ENCODE measurements around the gene TIMM50.
A peak's percentile ranks its signal among the peaks of the same experiment; 100 is the strongest.
"Not testable (repeated sequence)": the region's sequence is repeated elsewhere in the genome, so short reads cannot be mapped to it uniquely, and the experiment has no call there.

Gene TIMM50

GRCh38 chr19:39480337-39481228, at the start of gene TIMM50:
Gene TIMM50 (plus strand): TSS chr19:39480838. CDS start chr19:39480854, 16 bp downstream.
- DNase-seq = peak; percentile 99

GRCh38 chr19:39432677-39433025, 48.0 kb upstream of the TIMM50 start:
- DNase-seq = no peak

DNA sequence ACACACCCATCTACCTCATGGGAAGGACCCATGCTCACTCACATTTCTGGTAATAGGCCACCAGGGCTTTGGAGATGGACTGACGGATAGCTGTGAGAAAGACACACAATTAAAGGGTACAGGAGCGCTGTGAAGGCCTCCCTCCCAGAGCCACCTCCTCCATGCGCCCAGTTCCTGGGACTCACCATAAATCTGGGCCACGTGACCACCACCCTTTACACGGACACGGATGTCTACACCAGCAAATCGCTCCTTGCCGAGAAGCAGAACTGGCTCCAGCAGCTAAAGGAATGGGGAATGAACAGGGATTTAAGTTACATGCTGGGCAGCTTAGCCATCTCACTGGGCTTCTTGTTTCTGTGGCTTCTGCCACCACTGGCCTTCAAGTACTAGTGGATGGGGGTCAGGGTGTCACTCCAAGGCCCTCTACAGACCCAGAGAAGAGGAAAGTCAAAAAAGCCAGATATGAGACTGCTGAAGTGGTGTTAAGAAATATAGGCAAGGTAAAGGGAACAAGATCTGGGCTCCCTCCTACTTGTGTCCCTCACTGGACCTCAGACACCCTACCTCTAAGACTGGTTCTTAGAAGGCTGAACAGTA, 47.1 kb upstream of the TIMM50 start:
- no peak for DNase-seq

DNA sequence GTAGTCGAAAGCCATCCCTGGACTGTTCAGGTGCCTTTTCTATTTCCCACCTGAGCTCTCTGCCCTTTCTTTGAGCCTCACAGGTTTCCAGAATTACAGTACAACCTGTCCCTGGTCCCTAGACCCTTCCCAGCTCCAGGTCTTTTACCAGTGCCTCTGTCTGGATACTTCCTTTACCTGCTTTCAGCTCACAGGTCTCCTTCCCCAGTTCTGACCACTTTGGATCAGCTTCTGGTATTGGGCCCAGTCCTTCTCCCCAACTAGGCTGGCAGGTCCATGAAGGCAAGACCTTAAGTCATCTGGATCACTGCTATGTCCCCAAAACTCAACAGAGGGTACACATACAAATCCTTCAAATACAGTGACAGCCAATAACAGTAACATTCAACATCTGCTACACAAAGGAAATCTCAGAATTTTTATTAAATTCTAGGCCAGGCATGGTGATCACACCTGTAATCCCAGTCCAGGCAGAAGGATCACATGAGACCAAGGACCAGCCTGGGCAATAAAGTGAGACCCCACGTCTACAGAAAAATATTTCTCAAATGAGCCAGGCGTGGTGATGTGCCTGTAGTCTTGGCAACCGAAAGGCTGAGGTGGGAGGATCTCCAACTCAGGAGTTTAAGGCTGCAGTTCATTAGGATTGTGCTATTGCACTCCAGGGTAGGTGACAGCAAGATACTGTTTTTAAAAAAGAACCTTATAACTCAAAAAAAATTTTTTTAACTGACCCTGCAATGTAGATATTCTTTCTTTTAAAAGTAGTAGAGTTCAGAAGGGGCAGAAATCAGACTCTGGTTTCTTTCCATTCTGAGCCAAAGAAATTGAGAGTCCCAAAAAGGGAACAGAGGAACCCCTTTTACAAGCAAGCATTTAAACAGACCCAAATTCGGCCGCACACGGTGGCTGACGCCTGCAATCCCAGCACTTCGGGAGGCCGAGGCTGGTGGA, 46.2 kb upstream of the TIMM50 start:
- DNase-seq = no peak

DNA sequence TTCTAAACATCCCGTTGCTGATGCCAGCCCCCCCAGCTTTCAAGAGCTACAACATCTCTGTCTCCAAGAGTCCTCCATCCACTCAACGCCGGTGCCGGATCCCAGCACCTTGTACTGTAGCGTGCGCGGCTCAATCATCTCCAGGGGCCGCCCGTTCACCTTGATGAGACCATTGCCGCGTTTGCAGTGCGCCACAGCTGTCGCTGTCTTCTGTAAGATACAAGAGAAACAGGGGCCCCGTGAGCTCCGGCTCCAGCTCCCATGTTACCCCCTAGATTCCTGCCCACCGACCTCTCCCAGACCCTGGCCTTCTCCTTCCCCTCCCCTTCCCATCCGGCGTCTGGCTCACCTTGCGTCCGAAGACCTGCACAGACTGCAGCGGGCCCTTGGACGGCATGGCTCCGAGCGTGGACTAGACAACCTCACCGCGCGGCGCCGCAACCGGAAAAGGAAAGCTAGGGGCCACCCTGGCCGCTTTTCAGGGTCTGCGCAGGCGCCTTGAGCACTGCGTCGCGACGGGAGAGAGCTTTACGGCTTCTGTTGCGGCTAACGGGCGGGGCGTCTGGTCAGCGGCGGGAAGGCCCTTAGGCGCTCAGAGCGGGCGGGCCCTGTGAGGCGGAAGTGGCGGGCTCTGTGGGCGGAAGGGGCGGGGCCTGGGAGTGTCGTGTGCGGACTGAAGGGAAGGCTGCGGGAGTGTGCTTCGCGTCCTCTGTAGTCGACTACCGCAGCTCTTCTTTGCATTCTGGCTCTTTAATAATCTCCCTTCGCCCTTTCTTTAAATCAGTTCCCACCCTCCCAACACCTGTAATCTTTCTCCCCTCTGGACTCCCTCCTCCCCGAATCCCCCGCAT, 44.9 kb upstream of the TIMM50 start, which contains the start of gene RPS16:
TSS of gene RPS16 (minus strand) at position 451 of the 851 bp plus-strand sequence. CDS start at position 397, 54 bp downstream.
- DNase-seq = peak; percentile 99

GRCh38 chr19:39436350-39436716, 44.3 kb upstream of the TIMM50 start:
- DNase-seq = no peak

GRCh38 chr19:39438270-39438934, 42.2 kb upstream of the TIMM50 start:
- no peak for DNase-seq

GRCh38 chr19:39444598-39445195, 35.9 kb upstream of the TIMM50 start:
- peak; percentile 50 for DNase-seq

- peak; percentile 99 for DNase-seq
These were observed 35.2 kb upstream of the TIMM50 start, which contains the start of gene SUPT5H for GRCh38 chr19:39445196-39446111. Gene SUPT5H (plus strand): TSS chr19:39445582. CDS start chr19:39445891, 309 bp downstream.

- DNase-seq = no peak
These were observed 34.1 kb upstream of the TIMM50 start for GRCh38 chr19:39446365-39447084.

- no peak for DNase-seq
These were observed 32.4 kb upstream of the TIMM50 start for GRCh38 chr19:39448271-39448670.

DNA sequence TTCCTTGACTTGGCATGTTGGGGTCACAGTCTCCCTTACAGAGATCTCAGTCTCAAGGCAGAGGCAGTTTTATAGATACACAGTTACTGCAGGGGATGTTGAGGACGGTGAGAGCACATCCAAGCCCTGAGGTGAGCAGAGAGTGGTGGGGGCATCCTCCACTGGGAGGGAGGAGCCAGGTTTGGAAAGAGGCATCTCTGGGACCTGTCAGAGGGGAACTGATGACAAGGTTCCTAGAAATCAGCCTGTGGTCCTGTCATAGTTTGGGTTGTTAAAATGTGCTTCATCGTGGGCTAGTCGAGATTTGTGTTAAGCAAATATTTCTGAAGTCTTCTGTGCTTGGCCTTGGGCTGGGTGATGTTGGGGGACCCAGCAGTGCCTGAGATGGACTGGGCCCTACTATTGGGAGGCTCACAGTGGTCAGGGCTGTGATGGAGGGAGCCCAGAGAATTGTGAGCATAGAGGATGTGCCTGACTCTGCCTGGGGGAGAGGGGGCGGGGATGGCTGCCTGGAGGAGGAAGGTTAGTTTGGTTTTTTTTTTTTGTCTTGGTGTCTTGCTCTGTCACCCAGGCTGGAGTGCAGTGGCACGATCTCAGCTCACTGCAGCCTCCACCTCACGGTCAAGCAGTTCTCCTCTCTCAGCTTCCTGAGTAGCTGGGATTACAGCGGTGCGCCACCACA, 31.4 kb upstream of the TIMM50 start:
- DNase-seq = no peak

- DNase-seq = not testable (repeated sequence)
These were observed 29.4 kb upstream of the TIMM50 start for GRCh38 chr19:39451257-39451656.

GRCh38 chr19:39463403-39463802, 17.2 kb upstream of the TIMM50 start:
- DNase-seq = no peak

DNA sequence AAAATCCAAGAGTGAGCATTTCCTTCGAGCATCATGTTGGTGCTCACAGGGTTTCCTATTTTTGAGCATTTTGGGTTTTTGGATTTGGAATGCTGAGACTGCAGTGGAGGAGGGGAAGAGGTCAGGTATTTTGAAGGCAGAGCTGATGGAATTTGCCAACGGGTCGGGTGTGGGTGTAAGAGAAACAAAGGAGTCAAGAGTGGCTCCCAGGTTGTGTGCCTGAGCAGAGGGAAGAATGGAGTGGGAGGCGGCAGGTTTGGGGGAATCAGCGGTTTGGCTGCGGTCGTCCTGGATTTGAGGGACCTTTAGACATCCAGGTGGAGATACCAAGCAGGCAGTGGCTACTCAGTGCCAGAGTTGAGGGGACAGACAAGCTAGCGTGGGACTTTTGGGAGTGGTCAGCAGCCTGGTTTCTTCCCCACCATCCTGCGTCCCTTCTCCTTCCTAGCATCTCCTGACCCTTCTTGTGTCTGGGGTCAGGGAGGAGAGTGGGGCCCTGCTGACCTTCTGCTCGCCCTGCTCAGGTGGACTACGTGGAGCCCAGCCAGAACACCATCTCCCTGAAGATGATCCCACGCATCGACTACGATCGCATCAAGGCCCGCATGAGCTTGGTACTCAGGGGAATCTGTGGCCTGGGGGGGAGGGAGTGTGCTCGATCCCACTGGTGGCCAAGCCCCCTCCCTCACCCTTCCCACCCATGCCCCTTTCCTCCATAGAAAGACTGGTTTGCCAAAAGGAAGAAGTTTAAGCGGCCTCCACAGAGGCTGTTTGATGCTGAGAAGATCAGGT, 14.5 kb upstream of the TIMM50 start:
- DNase-seq = no peak

DNA sequence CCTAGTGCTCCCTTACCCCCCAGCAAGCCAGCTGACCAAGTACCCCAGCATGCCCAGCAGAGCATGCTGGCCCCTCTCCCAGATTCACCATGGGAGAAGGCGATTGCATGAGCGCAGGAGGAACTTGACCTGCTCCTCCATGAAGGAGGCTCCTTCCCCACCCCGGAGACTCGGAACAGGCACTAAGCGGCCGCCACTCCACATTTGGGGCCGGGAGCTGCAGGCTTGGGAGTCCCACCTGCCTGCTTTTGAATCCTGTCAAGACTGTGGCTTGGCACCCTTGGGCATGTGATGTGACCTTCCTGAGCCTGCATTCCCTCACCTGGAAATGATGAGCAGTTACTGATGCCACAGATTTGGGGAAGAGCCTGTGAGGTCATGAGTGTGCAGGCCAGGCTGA, 12.7 kb upstream of the TIMM50 start:
- DNase-seq = no peak

DNA sequence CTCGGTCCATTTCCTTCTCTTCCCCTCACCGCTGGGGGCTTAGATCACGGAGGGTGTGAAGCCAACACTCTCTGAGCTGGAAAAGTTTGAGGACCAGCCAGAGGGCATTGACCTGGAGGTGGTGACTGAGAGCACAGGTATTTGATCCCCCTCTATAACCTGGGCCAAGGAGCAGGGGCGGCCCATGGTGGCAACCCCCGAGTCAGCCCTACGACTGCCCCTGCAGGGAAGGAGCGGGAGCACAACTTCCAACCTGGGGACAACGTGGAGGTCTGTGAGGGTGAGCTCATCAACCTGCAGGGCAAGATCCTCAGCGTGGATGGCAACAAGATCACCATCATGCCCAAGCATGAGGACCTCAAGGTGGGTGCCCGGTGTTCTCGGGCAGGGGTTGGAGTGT, 11.6 kb upstream of the TIMM50 start:
- no peak for DNase-seq

DNA sequence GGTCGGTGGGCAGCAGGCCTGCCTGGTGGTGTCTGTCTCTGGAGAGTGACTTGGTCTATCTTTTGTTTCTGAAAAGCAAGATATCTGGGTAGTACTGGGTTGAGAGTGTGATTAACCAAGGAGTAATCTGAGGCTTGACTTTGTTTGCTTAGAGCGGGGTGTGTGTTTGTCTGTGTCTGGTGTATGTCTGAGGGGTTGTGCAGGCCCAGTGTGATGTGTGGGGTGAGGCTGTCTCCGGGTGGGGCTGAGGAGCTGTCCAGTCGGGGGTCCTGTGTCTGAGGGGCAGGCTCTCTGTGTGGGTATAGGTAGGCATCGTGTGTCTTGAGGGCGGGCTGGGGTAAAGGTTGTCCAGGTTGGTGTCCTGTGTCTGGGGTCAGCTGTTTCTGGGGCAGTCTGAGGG, 11.1 kb upstream of the TIMM50 start:
- DNase-seq = no peak
